Mucosa of descending colon (tissue), 3 donors: ENCODE data around the gene EMD. TPM values are rescaled to one million over a fixed set of nuclear protein-coding genes. Genes with fewer than 3 reads are reported as not detected.

Source experiments
- ATAC-seq: fragments of 200-7000 bp; cut with Tn5 transposase; one replicate; pipeline ENCODE4 v1.9.1; 2020; ENCODE audit warnings: mild to moderate bottlenecking, moderate library complexity
- DNase-seq, 3 donors: peaks; one replicate each; pipeline ENCODE4 v3.0.0-alpha.2; 2020
- H3K36me3 ChIP-seq: fragments of 200-600 bp; one replicate; pipeline ENCODE4 v1.8.0; 2021; ENCODE audit warnings: low read depth, mild to moderate bottlenecking
- H3K4me1 ChIP-seq: fragments of 200-600 bp; one replicate; pipeline ENCODE4 v1.8.0; 2021; ENCODE audit warnings: low read depth, mild to moderate bottlenecking
- H3K4me3 ChIP-seq: fragments of 200-600 bp; one replicate; pipeline ENCODE4 v1.8.0; 2021; ENCODE audit warnings: mild to moderate bottlenecking
- H3K9me3 ChIP-seq: fragments of 200-600 bp; one replicate; pipeline ENCODE4 v1.8.0; 2021; ENCODE audit warnings: mild to moderate bottlenecking
- CTCF ChIP-seq: fragments of 200-600 bp; IDR thresholded peaks from one replicate; pipeline ENCODE4 v1.8.0; 2022; ENCODE audit warnings: antibody characterized with exemption, mild to moderate bottlenecking
- intact Hi-C, 2 donors: fragments of 100-400 bp; cut with DNase I in 1 of 2; cut with micrococcal nuclease in 1 of 2; formaldehyde crosslinking; loops; one replicate each; pipeline versions ENCODE4 v1.11.0 to v1.11.1; 2022; cut with DNase I, micrococcal nuclease
- total RNA-seq, 3 donors: library from RNA; stranded (reverse); fragmentation: NEBNext Ultra II Directional in 2 of 3; extraction: Animal tissue kit (Norgen Biotek cat#: 25700) in 2 of 3; gene quantifications; one replicate each; pipeline versions ENCODE4 v1.2.1 to v1.2.4, GENCODE V29; 2021 to 2023
- donor health status: DM: no; HTN: no; CAD: no; lungs with moderate emphysema.
- donor health status: DM: no; HTN: no; CAD: no.
- donor health status: DM: no; HTN: yes; CAD: no.

Gene EMD
- total RNA-seq, 3 donors from 2014 or later: 32.3 to 73.0 (median 41.0) TPM

- H3K9me3 ChIP-seq: no peaks in the 10 kb centered on the region
- no peaks in the 10 kb centered on the region for H3K4me1 ChIP-seq
- ATAC-seq: no peak
- H3K36me3 ChIP-seq: no peaks in the 10 kb centered on the region
- intact Hi-C loops: no loop called here
- no peak for DNase-seq
- no peak overlapping the region for H3K4me3 ChIP-seq
- no peak for TF ChIP-seq CTCF
These were observed 14.0 kb upstream of the EMD start for GRCh38 chrX:154365052-154365600.

GRCh38 chrX:154365997-154366665, 13.0 kb upstream of the EMD start:
- no peak for ATAC-seq
- Histone ChIP-seq H3K4me3 (no peak overlapping the region), H3K36me3 (no peaks in the 10 kb centered on the region)

GRCh38 chrX:154366666-154367055, 12.4 kb upstream of the EMD start:
- TF ChIP-seq CTCF: no peak
- no peak for ATAC-seq
- intact Hi-C loops: no loop called here
- DNase-seq: no peak
- no peaks in the 10 kb centered on the region for H3K9me3 ChIP-seq
- no peak overlapping the region for H3K4me3 ChIP-seq
- H3K36me3 ChIP-seq: no peaks in the 10 kb centered on the region
- H3K4me1 ChIP-seq: no peaks in the 10 kb centered on the region

More at GRCh38 chrX:154365997-154366665, 13.0 kb upstream of the EMD start:
- TF ChIP-seq CTCF: no peak
- Histone ChIP-seq H3K4me1 (no peaks in the 10 kb centered on the region), H3K9me3 (no peaks in the 10 kb centered on the region)
- DNase-seq: no peak
- intact Hi-C loops: no loop called here

- ATAC-seq: no peak
- H3K4me3 ChIP-seq: no peak overlapping the region
These were observed 11.4 kb upstream of the EMD start for GRCh38 chrX:154367474-154368308.

More at GRCh38 chrX:154367474-154368308, 11.4 kb upstream of the EMD start:
- H3K36me3 ChIP-seq: no peaks in the 10 kb centered on the region
- no peak for TF ChIP-seq CTCF
- intact Hi-C loops: no loop called here
- no peaks in the 10 kb centered on the region for H3K9me3 ChIP-seq
- H3K4me1 ChIP-seq: no peaks in the 10 kb centered on the region
- no peak for DNase-seq
